Suppressor macrophage treated with lipopolysaccharide for 4 hours (primary cell): ENCODE results near the gene NOD2.

Experiments
- DNase-seq: peaks from one replicate; pipeline ENCODE4 v3.0.0-alpha.2; 2020

Gene NOD2

DNA sequence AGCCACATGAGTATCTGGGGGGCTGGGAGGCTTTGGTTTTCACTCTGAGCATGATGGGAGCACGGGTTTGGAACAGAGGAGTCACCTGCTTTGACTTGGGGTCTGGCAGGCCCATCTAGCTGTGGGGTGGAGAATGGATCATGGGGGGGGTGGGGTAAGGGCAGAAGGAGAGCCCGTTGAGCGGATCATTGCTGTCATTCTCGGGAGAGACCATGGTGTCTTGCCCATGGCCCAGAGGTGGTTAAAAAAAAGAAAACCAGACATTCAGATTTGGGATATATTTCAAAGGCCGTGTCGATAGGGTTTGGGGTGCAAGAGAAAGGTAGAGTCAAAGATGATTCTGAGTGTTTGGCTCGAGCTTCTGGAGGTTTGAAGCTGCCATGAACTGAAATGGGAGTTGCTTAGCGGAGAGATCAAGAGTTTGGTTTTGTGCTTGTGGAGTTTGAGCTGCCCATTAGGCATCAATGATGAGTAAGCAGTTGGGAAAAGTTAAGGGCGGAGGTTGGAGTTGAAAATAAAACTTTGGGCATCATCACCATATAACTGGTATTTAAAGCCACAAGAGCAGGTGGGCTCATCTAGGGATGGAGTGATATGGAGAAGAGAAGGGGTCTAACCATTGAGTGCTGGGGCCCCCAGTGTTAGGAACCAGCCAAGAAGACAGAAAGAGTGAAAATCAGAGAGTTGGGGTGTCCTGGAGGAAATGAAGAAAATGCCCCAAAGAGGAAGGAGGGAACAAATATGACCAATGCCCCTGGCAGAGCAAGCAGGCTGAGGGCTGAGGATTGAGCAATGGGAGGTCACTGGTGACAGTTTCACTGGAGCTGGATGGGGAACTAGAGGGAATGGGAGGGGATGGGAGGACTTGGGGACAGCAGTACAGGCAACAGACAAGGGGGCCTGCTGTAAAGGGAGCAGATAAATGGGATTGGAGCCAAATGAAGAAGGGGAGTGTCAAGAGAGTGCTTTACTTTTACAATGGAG lies 1.9 kb downstream of the NOD2 start:
- DNase-seq, result peak; percentile 96

- no peak for DNase-seq
These were observed 2.7 kb downstream of the NOD2 start for GRCh38 chr16:50696126-50696525.

GRCh38 chr16:50696575-50697420 lies 3.4 kb downstream of the NOD2 start:
- DNase-seq, result peak; percentile 99

DNA sequence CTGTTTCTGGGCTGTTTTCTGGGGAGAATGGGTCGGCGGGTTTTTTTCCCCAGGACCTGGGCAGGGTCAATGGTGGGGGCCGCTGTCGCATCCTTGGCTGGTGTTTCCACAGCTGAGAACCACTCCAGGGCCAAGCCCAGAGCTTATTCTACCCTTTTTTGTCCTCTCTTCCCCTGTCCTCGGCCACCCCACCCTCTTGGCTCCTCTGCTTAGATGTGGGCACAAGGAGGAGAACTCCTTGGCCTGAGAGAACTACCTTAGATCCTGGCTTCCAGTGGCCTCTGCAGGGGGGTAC lies 4.0 kb downstream of the NOD2 start:
- DNase-seq, result no peak

DNA sequence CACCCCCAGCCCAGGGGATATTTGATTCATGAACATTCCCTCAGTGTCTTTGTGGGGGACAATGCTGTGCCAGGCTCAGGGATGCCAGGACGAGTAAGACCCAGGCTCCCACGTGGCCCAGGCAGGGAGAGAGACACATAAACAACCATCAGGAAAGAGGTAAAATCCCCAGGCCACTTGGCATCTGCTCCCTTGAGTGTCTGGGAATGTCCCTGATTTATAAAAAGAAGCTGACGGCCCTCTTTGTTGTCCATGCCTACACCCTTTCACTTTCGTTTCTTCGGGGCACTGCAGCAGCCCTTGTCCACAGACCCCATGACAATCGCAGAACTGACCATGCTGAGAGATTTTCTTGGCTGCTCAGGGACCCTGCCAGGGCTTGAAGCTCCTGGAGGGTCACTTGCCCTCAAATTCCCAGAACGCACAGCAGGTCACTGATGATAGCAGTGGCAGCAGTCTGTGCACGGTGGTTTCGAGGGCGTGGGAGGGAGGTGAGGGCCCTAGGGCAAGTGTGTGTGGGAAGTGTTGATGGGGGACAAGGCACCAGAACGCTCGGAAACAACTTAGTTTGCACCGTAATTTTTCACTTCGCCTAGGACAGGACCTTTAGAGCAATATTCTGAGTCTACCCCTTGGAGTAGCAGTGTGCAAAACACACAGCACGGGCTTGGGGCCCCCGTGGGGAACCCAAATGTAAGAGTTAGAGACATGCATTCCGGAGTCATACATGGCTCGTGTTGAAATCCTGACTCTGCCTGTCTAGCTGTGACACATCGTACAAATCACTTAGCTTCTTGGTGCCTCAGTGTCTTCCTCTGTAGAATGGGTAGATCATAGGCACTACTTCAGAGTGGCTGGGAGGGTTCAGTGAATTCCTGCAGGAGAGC lies 4.7 kb downstream of the NOD2 start:
- DNase-seq, result peak; percentile 97

- DNase-seq, result peak; percentile 87
These were observed 6.1 kb downstream of the NOD2 start for GRCh38 chr16:50699326-50700159.

- peak; percentile 59 for DNase-seq
These were observed 9.3 kb downstream of the NOD2 start for GRCh38 chr16:50702725-50703124.

- DNase-seq, result no peak
These were observed 10.8 kb downstream of the NOD2 start for GRCh38 chr16:50704245-50704644.

DNA sequence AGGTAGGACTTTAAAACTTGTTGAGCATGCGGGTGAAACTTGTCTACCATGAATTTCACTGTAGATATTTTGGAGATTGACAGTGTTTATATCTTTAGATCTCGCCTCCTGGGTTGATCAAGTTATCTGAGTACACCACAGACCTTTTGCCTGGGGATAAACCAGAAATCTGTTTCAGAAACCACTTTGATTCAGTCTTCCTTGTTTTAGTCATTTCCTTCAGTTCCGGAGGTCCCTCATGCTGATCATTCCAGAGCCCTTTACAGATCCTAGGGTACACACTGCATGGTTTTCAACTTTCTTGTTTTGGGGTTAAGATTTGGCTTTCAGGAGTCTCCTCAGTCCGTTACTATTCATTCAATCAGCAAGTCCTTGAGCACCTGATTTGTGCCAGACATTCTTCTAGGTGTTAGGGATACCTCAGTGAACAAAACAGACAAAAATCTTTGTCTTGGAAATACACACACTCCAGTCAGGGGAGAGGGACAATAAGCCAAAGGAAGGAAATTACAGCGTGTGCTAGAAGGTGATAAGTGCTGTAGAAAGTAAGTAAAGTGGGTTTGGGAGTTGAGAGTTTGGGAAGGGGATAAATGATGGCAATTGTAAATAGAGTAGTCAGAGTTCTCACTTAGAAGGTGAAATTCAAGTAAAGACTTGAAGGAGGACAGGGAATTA lies 12.2 kb downstream of the NOD2 start:
- no peak for DNase-seq

GRCh38 chr16:50706250-50706649 lies 12.8 kb downstream of the NOD2 start:
- DNase-seq, result no peak

- peak; percentile 59 for DNase-seq
These were observed 15.1 kb downstream of the NOD2 start for GRCh38 chr16:50708373-50709060.

DNA sequence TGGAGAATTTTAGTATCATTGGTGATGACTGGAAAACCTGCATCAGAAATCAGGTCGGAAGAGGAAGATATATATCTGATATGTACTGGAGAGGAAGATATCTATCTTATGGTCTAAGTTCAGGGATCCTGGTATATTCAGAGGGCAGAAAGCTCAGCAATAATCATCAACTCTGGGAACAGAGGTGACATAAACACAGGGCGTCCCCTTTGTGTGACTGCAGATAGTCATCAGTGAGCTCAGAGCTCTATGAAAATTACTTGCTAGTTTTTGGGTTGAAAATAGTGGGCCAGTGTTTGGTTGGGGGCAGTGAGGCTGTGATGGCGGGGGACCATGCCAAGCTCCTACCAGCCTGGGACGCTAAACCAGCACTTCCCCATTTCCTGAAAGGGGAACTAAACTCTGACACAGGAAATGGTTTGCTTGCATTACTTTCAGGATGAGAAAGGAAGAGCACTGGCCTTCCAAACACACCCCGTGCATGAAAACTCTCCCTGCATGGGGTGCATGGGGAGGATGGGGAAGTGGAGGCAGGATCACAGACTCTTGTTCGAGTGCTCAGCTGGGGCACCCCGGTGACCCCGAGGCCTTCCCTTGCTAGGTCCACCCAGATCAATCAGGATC lies 15.8 kb downstream of the NOD2 start:
- peak; percentile 93 for DNase-seq

- DNase-seq, result no peak
These were observed 16.6 kb downstream of the NOD2 start for GRCh38 chr16:50709980-50710379.

- no peak for DNase-seq
These were observed 17.6 kb downstream of the NOD2 start for GRCh38 chr16:50711040-50711439.

DNA sequence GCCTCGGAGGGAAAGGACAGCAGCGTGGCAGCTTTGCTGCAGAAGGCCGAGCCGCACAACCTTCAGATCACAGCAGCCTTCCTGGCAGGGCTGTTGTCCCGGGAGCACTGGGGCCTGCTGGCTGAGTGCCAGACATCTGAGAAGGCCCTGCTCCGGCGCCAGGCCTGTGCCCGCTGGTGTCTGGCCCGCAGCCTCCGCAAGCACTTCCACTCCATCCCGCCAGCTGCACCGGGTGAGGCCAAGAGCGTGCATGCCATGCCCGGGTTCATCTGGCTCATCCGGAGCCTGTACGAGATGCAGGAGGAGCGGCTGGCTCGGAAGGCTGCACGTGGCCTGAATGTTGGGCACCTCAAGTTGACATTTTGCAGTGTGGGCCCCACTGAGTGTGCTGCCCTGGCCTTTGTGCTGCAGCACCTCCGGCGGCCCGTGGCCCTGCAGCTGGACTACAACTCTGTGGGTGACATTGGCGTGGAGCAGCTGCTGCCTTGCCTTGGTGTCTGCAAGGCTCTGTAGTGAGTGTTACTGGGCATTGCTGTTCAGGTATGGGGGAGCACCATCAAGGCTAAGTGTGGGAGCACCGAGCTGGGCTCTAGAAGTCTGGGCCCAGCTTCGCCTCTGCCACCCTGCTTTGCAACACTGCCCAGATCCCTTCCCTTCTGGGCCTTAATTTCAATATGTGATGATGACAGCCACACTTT lies 18.6 kb downstream of the NOD2 start:
- DNase-seq, result no peak

GRCh38 chr16:50712560-50712898 lies 19.1 kb downstream of the NOD2 start:
- peak; percentile 50 for DNase-seq

- DNase-seq, result peak; percentile 51
These were observed 19.6 kb downstream of the NOD2 start for GRCh38 chr16:50712956-50713355.

DNA sequence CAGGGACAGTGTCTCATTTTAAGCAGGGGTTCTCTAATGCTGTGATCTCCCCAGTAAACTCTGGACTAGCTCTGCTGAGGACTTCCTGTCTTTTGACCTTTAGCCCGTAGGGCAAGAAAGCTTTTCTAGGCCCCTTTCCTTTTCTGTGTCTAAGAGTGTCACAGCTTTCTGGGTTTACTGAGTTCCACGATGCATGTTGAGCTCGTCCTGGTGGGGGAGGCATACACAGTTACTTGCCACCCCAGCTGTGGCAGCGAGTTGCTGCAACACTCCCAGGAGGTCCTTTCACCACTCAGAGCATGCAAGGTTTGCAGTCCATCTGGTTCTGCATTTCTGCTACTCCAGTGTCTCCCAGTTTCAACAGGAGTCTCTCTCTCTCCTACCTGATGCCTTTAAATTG lies 23.7 kb downstream of the NOD2 start:
- DNase-seq, result no peak

DNA sequence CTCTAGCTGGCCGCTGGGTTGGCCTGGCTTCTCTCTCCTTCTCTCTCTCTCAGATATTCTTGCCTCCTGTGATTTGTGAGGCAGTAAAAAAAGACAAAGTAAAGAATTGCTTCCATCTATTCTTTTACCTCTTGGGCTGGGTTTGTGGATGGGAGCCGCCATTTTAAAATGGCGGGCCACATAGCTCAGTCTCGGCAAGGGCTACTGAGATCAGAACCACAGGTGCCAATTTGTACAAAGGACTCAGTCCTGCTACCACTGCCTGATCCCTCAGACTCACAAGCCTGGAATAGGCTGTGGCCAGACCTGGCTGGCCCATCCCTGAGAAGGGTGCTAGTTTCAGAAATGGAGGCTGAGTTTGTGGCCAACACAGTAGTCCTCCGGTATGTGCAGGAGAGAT lies 24.1 kb downstream of the NOD2 start:
- no peak for DNase-seq
